Transverse colon (tissue), 4 donors: ENCODE data around the gene ING1. TPM values are rescaled to one million over a fixed set of nuclear protein-coding genes. Genes with fewer than 3 reads are reported as not detected.

Source experiments
- DNase-seq: peaks from one replicate; pipeline ENCODE4 v3.0.0-alpha.2; 2019
- H3K27ac ChIP-seq, 4 donors: fragments of 200-600 bp; sonication (generic); 2 replicates each; pipeline ENCODE4 v1.5.1; 2016 to 2018; ENCODE audit warnings: inconsistent platforms in 4 of 4
- H3K27me3 ChIP-seq: fragments of 200-600 bp; sonication (generic); 2 replicates; pipeline ENCODE4 v1.5.1; 2017; ENCODE audit warnings: inconsistent platforms
- H3K36me3 ChIP-seq, 4 donors: fragments of 200-600 bp; sonication (generic); 2 replicates each; pipeline ENCODE4 v1.5.1; 2017 to 2019; ENCODE audit warnings: inconsistent platforms in 4 of 4
- H3K4me1 ChIP-seq, 4 donors: fragments of 200-600 bp; sonication (generic); 2 replicates each; pipeline ENCODE4 v1.5.1; 2017 to 2020; ENCODE audit warnings: inconsistent platforms in 4 of 4
- H3K4me3 ChIP-seq, 4 donors: fragments of 200-600 bp; sonication (generic); 1 replicate in 1 of 4; 2 replicates in 3 of 4; pipeline versions ENCODE4 v1.5.1 to v1.6.1; 2017 to 2019; ENCODE audit warnings: inconsistent platforms in 4 of 4
- H3K9me3 ChIP-seq, 2 donors: fragments of 200-600 bp; sonication (generic); 2 replicates each; pipeline ENCODE4 v1.5.1; 2017 to 2019; ENCODE audit warnings: inconsistent platforms in 2 of 2
- CTCF ChIP-seq, 5 experiments: fragments of 200-600 bp in 3 of 5; fragments of 450-650 bp in 2 of 5; sonication (generic) in 3 of 5; IDR thresholded peaks; 1 replicate in 2 of 5; 2 replicates in 3 of 5; pipeline ENCODE4 v1.5.1; 2016 to 2017; ENCODE audit warnings: antibody characterized with exemption in 5 of 5, inconsistent platforms in 3 of 5, mild to moderate bottlenecking in 2 of 5, moderate library complexity in 1 of 5
- EP300 ChIP-seq: sonication (generic); formaldehyde crosslinking; IDR thresholded peaks from one replicate; pipeline ENCODE4 v1.6.1; 2017; ENCODE audit warnings: antibody characterized with exemption, low read depth
- POLR2A ChIP-seq: fragments of 450-650 bp; IDR thresholded peaks from one replicate; pipeline ENCODE4 v1.6.1; 2016; ENCODE audit warnings: antibody characterized with exemption, mild to moderate bottlenecking, moderate library complexity
- POLR2AphosphoS5 ChIP-seq, 3 donors: sonication (generic); formaldehyde crosslinking; IDR thresholded peaks; one replicate each; pipeline ENCODE4 v1.6.1; 2016; ENCODE audit warnings: antibody characterized with exemption in 3 of 3
- WGBS, 2 donors: methylation state at CpG; one replicate each; pipeline ENCODE4 v1.1.5; 2018; ENCODE audit warnings: low coverage in 1 of 2; 5-methylcytosine and 5-hydroxymethylcytosine counted together
- in situ Hi-C, 4 donors: fragments of 200-750 bp; cut with MboI; loops; one replicate each; pipeline versions ENCODE4 v1.15.0 to v1.15.1; 2017; ENCODE audit warnings: low sequenced_read_pairs in 3 of 4, low pct_ligation_motif_present in 1 of 4, low pct_unique_long_range_greater_than_20kb in 1 of 4
- intact Hi-C: fragments of 100-400 bp; cut with DNase I; formaldehyde crosslinking; loops from one replicate; pipeline ENCODE4 v1.15.1; 2023; ENCODE audit warnings: low total_unique reads
- total RNA-seq, 4 donors: library from RNA; depleted of rRNA; stranded (reverse); fragments of >200 nt; gene quantifications; one replicate each; pipeline ENCODE4 v1.1.0, GENCODE V29; 2016

The ING1 gene
- total RNA-seq, 4 donors from 2014 or later, result 14.9 to 35.5 (median 25.8) TPM

GRCh38 chr13:110712849-110713641, 455 bp upstream of the ING1 start:
- peak overlapping the region; percentile 58 to 92 (median 85) for H3K4me3 ChIP-seq
- peaks cover 11 to 29% (median 26%) of the 10 kb centered on the region in 4 donors for H3K4me1 ChIP-seq
- peak; percentile 32 for TF ChIP-seq EP300
- TF ChIP-seq POLR2AphosphoS5 (IDR thresholded peaks at IDR 0.05), result peak; percentile 97 to 100 (median 100)
- TF ChIP-seq CTCF (IDR thresholded peaks at IDR 0.05), result no peak
- TF ChIP-seq POLR2A, result peak; percentile 100
- H3K27me3 ChIP-seq, result no peaks in the 10 kb centered on the region
- H3K36me3 ChIP-seq, result no peaks in the 10 kb centered on the region
- in situ Hi-C loops (loop anchor here in 2 of 4 donors (25.0 kb wide), 3 partner anchors 101 to 449 kb away; partner anchors contain the start of genes ANKRD10 (in 2 of the 2) and NAXD (in 1 of the 2)), intact Hi-C loops (loop anchor here (5.0 kb wide), 1 partner anchor 204 kb away; the partner anchor contains the start of gene ANKRD10)
- peak overlapping the region; percentile 99 to 100 (median 100) for H3K27ac ChIP-seq
- 1% methylated on average over 55 of the region's 68 CpGs; no CpG with 5 or more reads in 1 of the 2 donors for WGBS, 2 donors
- peak; percentile 99 for DNase-seq
- no peaks in the 10 kb centered on the region for H3K9me3 ChIP-seq

GRCh38 chr13:110713981-110714796, 689 bp downstream of the ING1 start:
- in situ Hi-C loops, result loop anchor here in 2 of 4 donors (25.0 kb wide), 3 partner anchors 102 to 448 kb away; partner anchors contain the start of genes ANKRD10 (in 2 of the 2) and NAXD (in 1 of the 2)
- Histone ChIP-seq H3K4me1 (peaks cover 11 to 35% (median 30%) of the 10 kb centered on the region in 4 donors), H3K4me3 (peak overlapping the region; percentile 65 to 92 (median 87)), H3K9me3 (no peaks in the 10 kb centered on the region), H3K27me3 (no peaks in the 10 kb centered on the region), H3K27ac (peak overlapping the region; percentile 99 to 100 (median 100)), H3K36me3 (no peaks in the 10 kb centered on the region)
- peak; percentile 65 for DNase-seq
- no peak for TF ChIP-seq POLR2A
- TF ChIP-seq POLR2AphosphoS5 (IDR thresholded peaks at IDR 0.05), result peak in 1 of 3 donors; percentile 36
- intact Hi-C loops, result loop anchor here (5.0 kb wide), 1 partner anchor 203 kb away; the partner anchor contains the start of gene ANKRD10
- WGBS, 2 donors, result 0% methylated on average over 80 of the region's 86 CpGs; no CpG with 5 or more reads in 1 of the 2 donors

GRCh38 chr13:110714797-110715394, 1.4 kb downstream of the ING1 start:
- no peaks in the 10 kb centered on the region for H3K27me3 ChIP-seq
- H3K4me3 ChIP-seq, result peak overlapping the region; percentile 65 to 92 (median 87)
- DNase-seq, result peak; percentile 63
- H3K4me1 ChIP-seq, result peaks cover 11 to 35% (median 30%) of the 10 kb centered on the region in 4 donors
- peak overlapping the region; percentile 99 to 100 (median 100) for H3K27ac ChIP-seq
- in situ Hi-C loops, result loop anchor here in 2 of 4 donors (25.0 kb wide), 3 partner anchors 103 to 447 kb away; partner anchors contain the start of genes ANKRD10 (in 2 of the 2) and NAXD (in 1 of the 2)
- TF ChIP-seq POLR2A (peak; percentile 100), CTCF (IDR thresholded peaks at IDR 0.05) (peak in 2 of 5 experiments; percentile 29 to 35), POLR2AphosphoS5 (IDR thresholded peaks at IDR 0.05) (peak; percentile 100), EP300 (peak; percentile 65)
- WGBS, 2 donors, result 1% methylated on average over 49 of the region's 49 CpGs; no CpG with 5 or more reads in 1 of the 2 donors
- intact Hi-C loops, result loop anchor here (5.0 kb wide), 1 partner anchor 202 kb away; the partner anchor contains the start of gene ANKRD10
- H3K36me3 ChIP-seq, result peaks cover 0 to 7% (median 0%) of the 10 kb centered on the region in 4 donors
- no peaks in the 10 kb centered on the region for H3K9me3 ChIP-seq
